H9 (cell line): ENCODE data around the gene FAM174B. TPM values are rescaled to one million over a fixed set of nuclear protein-coding genes. Genes with fewer than 3 reads are reported as not detected.

Experiments used
- DNase-seq: peaks from one replicate; pipeline ENCODE4 v3.0.0-alpha.2; 2017
- H2AFZ ChIP-seq: one replicate; pipeline ENCODE4 v1.6.1; 2013; ENCODE audit warnings: mild to moderate bottlenecking, low read length, control low read depth, moderate library complexity
- H2AK5ac ChIP-seq: 2 replicates; pipeline ENCODE4 v1.6.1; 2013; ENCODE audit warnings: low read length, control low read depth, mixed read lengths; ENCODE audit not compliant: insufficient read length
- H2BK120ac ChIP-seq: one replicate; pipeline ENCODE4 v1.6.1; 2013; ENCODE audit warnings: low read depth, mild to moderate bottlenecking, low read length, control low read depth, inconsistent platforms; ENCODE audit not compliant: poor library complexity, severe bottlenecking
- H2BK12ac ChIP-seq: 2 replicates; pipeline ENCODE4 v1.6.1; 2013; ENCODE audit warnings: low read length, control low read depth, mixed read lengths, low read depth; ENCODE audit not compliant: insufficient read length
- H2BK15ac ChIP-seq: 2 replicates; pipeline ENCODE4 v1.6.1; 2013; ENCODE audit warnings: low read depth, low read length, control low read depth
- H2BK20ac ChIP-seq: one replicate; pipeline ENCODE4 v1.6.1; 2013; ENCODE audit warnings: low read depth, mild to moderate bottlenecking, low read length, control low read depth, inconsistent platforms; ENCODE audit not compliant: poor library complexity, severe bottlenecking
- H2BK5ac ChIP-seq: 2 replicates; pipeline ENCODE4 v1.6.1; 2013; ENCODE audit warnings: low read length, control low read depth, mixed read lengths; ENCODE audit not compliant: insufficient read length
- H3K14ac ChIP-seq: 2 replicates; pipeline ENCODE4 v1.6.1; 2013; ENCODE audit warnings: low read length, control low read depth; ENCODE audit not compliant: insufficient read depth
- H3K18ac ChIP-seq: 2 replicates; pipeline ENCODE4 v1.6.1; 2013; ENCODE audit warnings: low read depth, mild to moderate bottlenecking, mixed read lengths, low read length, control low read depth; ENCODE audit not compliant: insufficient read length
- H3K23ac ChIP-seq: 2 replicates; pipeline ENCODE4 v1.6.1; 2013; ENCODE audit warnings: low read length, control low read depth, mixed read lengths, low read depth; ENCODE audit not compliant: insufficient read length
- H3K23me2 ChIP-seq: 2 replicates; pipeline ENCODE4 v1.6.1; 2013; ENCODE audit warnings: low read depth, mild to moderate bottlenecking, mixed read lengths, low read length, control low read depth; ENCODE audit not compliant: insufficient read length, poor library complexity, severe bottlenecking
- H3K27ac ChIP-seq: 2 replicates; pipeline ENCODE4 v1.5.1; 2013; ENCODE audit warnings: low read length, control low read depth, mixed read lengths, low read depth; ENCODE audit not compliant: insufficient read length
- H3K27me3 ChIP-seq: 2 replicates; pipeline ENCODE4 v1.6.1; 2013; ENCODE audit warnings: low read length, control low read depth, inconsistent platforms; ENCODE audit not compliant: insufficient read depth
- H3K4ac ChIP-seq: 2 replicates; pipeline ENCODE4 v1.6.1; 2013; ENCODE audit warnings: low read depth, mild to moderate bottlenecking, control low read depth, inconsistent platforms, low read length, moderate library complexity
- H3K4me1 ChIP-seq: 2 replicates; pipeline ENCODE4 v1.6.1; 2013; ENCODE audit warnings: low read length, control low read depth, inconsistent platforms; ENCODE audit not compliant: insufficient read depth
- H3K4me2 ChIP-seq: 2 replicates; pipeline ENCODE4 v1.6.1; 2013; ENCODE audit warnings: low read length, control low read depth, mixed read lengths; ENCODE audit not compliant: insufficient read length, insufficient read depth
- H3K56ac ChIP-seq: 2 replicates; pipeline ENCODE4 v1.6.1; 2013; ENCODE audit warnings: low read depth, mild to moderate bottlenecking, mixed read lengths, low read length, control low read depth; ENCODE audit not compliant: insufficient read length
- H3K79me1 ChIP-seq: 2 replicates; pipeline ENCODE4 v1.6.1; 2013; ENCODE audit warnings: low read depth, mild to moderate bottlenecking, moderate library complexity, low read length, control low read depth, inconsistent platforms; ENCODE audit not compliant: insufficient read depth, poor library complexity, severe bottlenecking
- H3K79me2 ChIP-seq: 2 replicates; pipeline ENCODE4 v1.6.1; 2013; ENCODE audit warnings: low read length, control low read depth, inconsistent platforms; ENCODE audit not compliant: insufficient read depth
- H3K9ac ChIP-seq: 2 replicates; pipeline ENCODE4 v1.6.1; 2013; ENCODE audit warnings: low read length, control low read depth, mixed read lengths; ENCODE audit not compliant: insufficient read length; ENCODE audit errors: extremely low read depth
- H3K9me3 ChIP-seq: one replicate; pipeline ENCODE4 v1.6.1; 2013; ENCODE audit warnings: low read depth, low read length, inconsistent platforms; ENCODE audit not compliant: control insufficient read depth
- H3T11ph ChIP-seq: one replicate; pipeline ENCODE4 v1.6.1; 2013; ENCODE audit warnings: mild to moderate bottlenecking, low read length, control low read depth, inconsistent platforms
- H4K20me1 ChIP-seq: one replicate; pipeline ENCODE4 v1.6.1; 2013; ENCODE audit not compliant: control insufficient read depth, insufficient read length, insufficient read depth
- H4K5ac ChIP-seq: 2 replicates; pipeline ENCODE4 v1.6.1; 2013; ENCODE audit warnings: low read depth, mild to moderate bottlenecking, mixed read lengths, low read length, control low read depth; ENCODE audit not compliant: insufficient read length
- H4K8ac ChIP-seq: replicated peaks from 2 replicates; pipeline ENCODE4 v1.6.1; 2013; ENCODE audit warnings: low read length, control low read depth, mixed read lengths, low read depth; ENCODE audit not compliant: insufficient read length
- H4K91ac ChIP-seq: 2 replicates; pipeline ENCODE4 v1.6.1; 2013; ENCODE audit warnings: low read depth, mild to moderate bottlenecking, moderate library complexity, mixed read lengths, low read length, control low read depth; ENCODE audit not compliant: insufficient read length
- H3K27ac Mint-ChIP-seq, 3 experiments: 2 replicates in 2 of 3; 3 replicates in 1 of 3; pipeline ENCODE4 v1.8.0; 2020 to 2021; ENCODE audit warnings: mixed read lengths in 3 of 3, mild to moderate bottlenecking in 1 of 3, moderate library complexity in 1 of 3
- H3K27me3 Mint-ChIP-seq: 2 replicates; pipeline ENCODE4 v1.8.0; 2021; ENCODE audit warnings: low read depth, mild to moderate bottlenecking, moderate library complexity, mixed read lengths
- H3K36me3 Mint-ChIP-seq, 3 experiments: 2 replicates in 2 of 3; 3 replicates in 1 of 3; pipeline ENCODE4 v1.8.0; 2020 to 2021; ENCODE audit warnings: low read depth in 3 of 3, mixed read lengths in 3 of 3; ENCODE audit not compliant: insufficient read depth in 1 of 3
- H3K4me1 Mint-ChIP-seq, 2 experiments: 2 replicates each; pipeline ENCODE4 v1.8.0; 2020; ENCODE audit warnings: mixed read lengths in 2 of 2
- H3K4me3 Mint-ChIP-seq, 2 experiments: 2 replicates in 1 of 2; 3 replicates in 1 of 2; pipeline ENCODE4 v1.8.0; 2020 to 2021; ENCODE audit warnings: mild to moderate bottlenecking in 2 of 2, mixed read lengths in 2 of 2, moderate library complexity in 1 of 2
- H3K9me3 Mint-ChIP-seq, 2 experiments: 2 replicates in 1 of 2; 3 replicates in 1 of 2; pipeline ENCODE4 v1.8.0; 2020; ENCODE audit warnings: mild to moderate bottlenecking in 2 of 2, mixed read lengths in 2 of 2, moderate library complexity in 1 of 2
- CTCF ChIP-seq: fragments of 200-600 bp; sonication (generic); conservative IDR thresholded peaks from 3 replicates; pipeline ENCODE4 v1.8.0; 2021; ENCODE audit warnings: antibody characterized with exemption, mild to moderate bottlenecking
- whole genome bisulfite sequencing: extraction: QIAGEN DNeasy Blood & Tissue Kit; methylation state at CpG from one replicate; pipeline ENCODE4 v1.1.7; 2013; ENCODE audit warnings: missing lambda C conversion rate, low lambda C conversion rate, mixed read lengths; ENCODE audit not compliant: insufficient read length; ENCODE audit errors: extremely low coverage; 5-methylcytosine and 5-hydroxymethylcytosine counted together
- total RNA-seq: library from RNA; stranded (reverse); gene quantifications from 2 replicates; pipeline ENCODE4 v1.2.1, GENCODE V29; 2021

Gene FAM174B
- total RNA-seq, 1 experiment from 2014 or later: 38.0 TPM

GRCh38 chr15:92670621-92671020 is 15.0 kb upstream of the FAM174B start:
- no peak overlapping the region for H3K14ac ChIP-seq
- H4K20me1 ChIP-seq: no peaks in the 10 kb centered on the region
- H2BK12ac ChIP-seq: no peak overlapping the region
- DNase-seq: no peak
- peaks cover 65% of the 10 kb centered on the region for H3K27me3 Mint-ChIP-seq
- no peak overlapping the region for H3T11ph ChIP-seq
- H4K5ac ChIP-seq: no peak overlapping the region
- H2AFZ ChIP-seq: no peak overlapping the region
- no peak overlapping the region for H2BK20ac ChIP-seq
- no peaks in the 10 kb centered on the region for H3K79me2 ChIP-seq
- no peaks in the 10 kb centered on the region; the same call in none of the 2 replicates for H3K27me3 ChIP-seq
- H3K4me1 Mint-ChIP-seq: peaks cover 35 to 51% of the 10 kb centered on the region in 2 experiments
- H3K27ac ChIP-seq: no peak overlapping the region
- no peak overlapping the region for H2BK5ac ChIP-seq
- no peak overlapping the region for H3K27ac Mint-ChIP-seq
- no peak overlapping the region for H2AK5ac ChIP-seq
- no peak overlapping the region for H4K91ac ChIP-seq
- no peak for TF ChIP-seq CTCF
- no peak overlapping the region for H3K4me3 Mint-ChIP-seq
- no peak overlapping the region for H3K4ac ChIP-seq
- no peak overlapping the region for H3K4me2 ChIP-seq
- peaks cover 10% of the 10 kb centered on the region; the same call in 1 of the 2 replicates for H3K4me1 ChIP-seq
- no peak overlapping the region for H2BK15ac ChIP-seq
- no CpG with 5 or more reads among the region's 2 CpGs for WGBS
- no peaks in the 10 kb centered on the region; a peak in 1 of 5 replicates for H3K9me3 Mint-ChIP-seq
- H4K8ac ChIP-seq: no peak overlapping the region
- no peaks in the 10 kb centered on the region for H3K23me2 ChIP-seq
- no peak overlapping the region for H3K9ac ChIP-seq
- no peaks in the 10 kb centered on the region for H3K79me1 ChIP-seq
- H3K56ac ChIP-seq: no peak overlapping the region
- H2BK120ac ChIP-seq: no peak overlapping the region
- no peaks in the 10 kb centered on the region for H3K36me3 Mint-ChIP-seq
- no peaks in the 10 kb centered on the region for H3K9me3 ChIP-seq
- no peak overlapping the region for H3K18ac ChIP-seq
- no peak overlapping the region for H3K23ac ChIP-seq
